Uterus (tissue), 4 donors: ENCODE results near the gene FABP2. TPM values are rescaled to one million over a fixed set of nuclear protein-coding genes. Genes with fewer than 3 reads are reported as not detected.
"Not testable (repeated sequence)": the region's sequence is repeated elsewhere in the genome, so short reads cannot be mapped to it uniquely, and the experiment has no call there.

Experiments
- DNase-seq, 2 donors: peaks; one replicate each; pipeline ENCODE4 v3.0.0-alpha.2; 2019 to 2020
- H3K27ac ChIP-seq, 2 donors: fragments of 200-600 bp; sonication (generic); 1 replicate in 1 of 2; 2 replicates in 1 of 2; pipeline ENCODE4 v1.5.1; 2016 to 2018
- H3K27me3 ChIP-seq, 2 donors: fragments of 200-600 bp; sonication (generic); one replicate each; pipeline ENCODE4 v1.5.1; 2018 to 2019; ENCODE audit warnings: control low read depth in 1 of 2
- H3K36me3 ChIP-seq, 2 donors: fragments of 200-600 bp; sonication (generic); one replicate each; pipeline ENCODE4 v1.5.1; 2019; ENCODE audit warnings: control low read depth in 1 of 2
- H3K4me1 ChIP-seq, 2 donors: fragments of 200-600 bp; sonication (generic); one replicate each; pipeline ENCODE4 v1.5.1; 2018 to 2019; ENCODE audit warnings: control low read depth in 1 of 2
- H3K4me3 ChIP-seq, 2 donors: fragments of 200-600 bp; sonication (generic); 1 replicate in 1 of 2; 2 replicates in 1 of 2; pipeline ENCODE4 v1.5.1; 2018 to 2019; ENCODE audit warnings: mild to moderate bottlenecking in 1 of 2
- H3K9me3 ChIP-seq, 2 donors: fragments of 200-600 bp; sonication (generic); one replicate each; pipeline ENCODE4 v1.5.1; 2019; ENCODE audit warnings: control low read depth in 1 of 2
- CTCF ChIP-seq, 4 experiments: fragments of 200-600 bp in 2 of 4; fragments of 450-650 bp in 2 of 4; sonication (generic) in 2 of 4; IDR thresholded peaks; one replicate each; pipeline ENCODE4 v1.5.1; 2016 to 2019; ENCODE audit warnings: antibody characterized with exemption in 4 of 4, mild to moderate bottlenecking in 2 of 4, moderate library complexity in 1 of 4
- intact Hi-C: fragments of 100-400 bp; cut with DNase I; formaldehyde crosslinking; loops from one replicate; pipeline ENCODE4 v1.15.1; 2023; ENCODE audit warnings: low total_unique reads
- total RNA-seq, 4 donors: library from RNA; depleted of rRNA in 3 of 4; stranded (reverse); fragments of >200 nt in 3 of 4; gene quantifications; one replicate each; pipeline versions ENCODE4 v1.1.0 to v1.2.4, GENCODE V29; 2014 to 2023
- donor health status: DM: yes; HTN: yes; CAD: no.

Gene FABP2
- total RNA-seq: not detected

GRCh38 chr4:119321921-119322687 lies at the start of gene FABP2:
Gene FABP2, minus strand, starts transcription at chr4:119322138. Its CDS starts 36 bp downstream, at chr4:119322102.
- no peaks in the 10 kb centered on the region for H3K36me3 ChIP-seq
- H3K27ac ChIP-seq: no peak within 1 kb of the TSS
- H3K9me3 ChIP-seq: no peaks in the 10 kb centered on the region
- no peak within 1 kb of the TSS for H3K4me3 ChIP-seq
- no peak for DNase-seq
- no peaks in the 10 kb centered on the region for H3K4me1 ChIP-seq
- intact Hi-C loops: no loop called here
- no peak for TF ChIP-seq CTCF (IDR thresholded peaks at IDR 0.05)
- no peaks in the 10 kb centered on the region for H3K27me3 ChIP-seq

DNA sequence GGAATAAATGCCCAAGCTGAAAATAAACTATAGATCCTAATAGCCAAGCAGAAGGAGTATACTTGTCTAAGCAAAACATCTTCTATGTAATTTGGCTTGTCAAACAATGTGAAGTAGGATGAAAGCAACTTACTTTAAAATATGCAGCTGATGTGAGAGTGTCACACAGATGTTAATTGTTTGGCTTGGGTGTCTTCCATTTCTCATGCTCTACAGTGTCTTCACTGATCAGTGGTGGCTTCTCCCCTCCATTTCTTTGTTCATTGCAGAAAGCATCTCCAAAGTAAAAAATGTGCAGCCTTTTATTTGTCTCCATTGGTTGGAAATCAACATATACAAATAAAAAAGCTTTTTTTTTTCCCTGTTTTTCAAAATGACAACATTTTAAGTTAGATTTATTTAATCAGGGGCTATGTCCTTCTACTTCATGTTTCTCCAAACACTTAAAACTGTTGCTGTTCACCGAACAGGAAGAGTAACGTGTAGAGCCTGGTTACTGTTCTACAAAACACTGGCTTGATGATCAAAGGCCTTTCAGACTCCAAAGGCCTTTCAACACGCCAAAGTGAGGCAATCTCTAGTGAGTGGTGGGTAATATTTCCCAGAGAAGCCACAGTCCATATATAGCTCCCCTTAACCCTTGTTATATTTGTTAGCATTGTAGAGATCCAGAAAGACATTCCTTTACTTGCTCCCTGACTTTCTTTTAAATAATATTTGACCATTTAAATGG lies 49.2 kb upstream of the FABP2 start:
- intact Hi-C loops, H3K27ac ChIP-seq, H3K4me1 ChIP-seq, H3K4me3 ChIP-seq, H3K9me3 ChIP-seq, DNase-seq, H3K27me3 ChIP-seq, H3K36me3 ChIP-seq: not testable (repeated sequence)

GRCh38 chr4:119370392-119370791 lies 48.5 kb upstream of the FABP2 start:
- DNase-seq: peak in 1 of 2 donors; percentile 15
- intact Hi-C loops, H3K27ac ChIP-seq, H3K36me3 ChIP-seq, H3K4me1 ChIP-seq, H3K4me3 ChIP-seq, H3K27me3 ChIP-seq, H3K9me3 ChIP-seq: not testable (repeated sequence)

- H3K4me3 ChIP-seq, DNase-seq, H3K27me3 ChIP-seq, intact Hi-C loops, H3K9me3 ChIP-seq, H3K27ac ChIP-seq, H3K4me1 ChIP-seq, H3K36me3 ChIP-seq: not testable (repeated sequence)
These were observed 44.9 kb upstream of the FABP2 start for GRCh38 chr4:119366802-119367201.

DNA sequence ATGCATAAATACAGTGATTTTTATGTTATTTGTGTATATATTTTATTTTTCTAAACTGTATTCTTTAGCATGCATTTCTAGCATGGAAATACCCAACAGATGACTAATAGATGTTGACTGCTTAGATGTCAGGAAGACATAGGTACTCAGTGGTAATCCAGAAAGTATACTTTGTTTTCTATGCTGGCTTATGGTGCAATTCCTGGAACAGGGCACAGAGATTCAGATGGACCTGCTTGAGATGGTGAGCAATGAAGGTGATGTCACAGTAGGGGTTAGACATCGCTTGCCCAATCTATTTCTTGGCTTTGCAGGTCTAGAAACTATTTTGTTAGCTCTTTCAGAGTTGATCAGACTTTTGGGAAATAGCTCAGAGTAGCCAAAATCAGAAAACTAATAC lies 42.3 kb upstream of the FABP2 start:
- H3K27me3 ChIP-seq: not testable (repeated sequence)

GRCh38 chr4:119363372-119363771 lies 41.4 kb upstream of the FABP2 start:
- not testable (repeated sequence) for H3K36me3 ChIP-seq

More for the DNA sequence above, 42.3 kb upstream of the FABP2 start:
- intact Hi-C loops, H3K4me1 ChIP-seq, H3K4me3 ChIP-seq, H3K27ac ChIP-seq, H3K9me3 ChIP-seq, H3K36me3 ChIP-seq, DNase-seq: not testable (repeated sequence)

DNA sequence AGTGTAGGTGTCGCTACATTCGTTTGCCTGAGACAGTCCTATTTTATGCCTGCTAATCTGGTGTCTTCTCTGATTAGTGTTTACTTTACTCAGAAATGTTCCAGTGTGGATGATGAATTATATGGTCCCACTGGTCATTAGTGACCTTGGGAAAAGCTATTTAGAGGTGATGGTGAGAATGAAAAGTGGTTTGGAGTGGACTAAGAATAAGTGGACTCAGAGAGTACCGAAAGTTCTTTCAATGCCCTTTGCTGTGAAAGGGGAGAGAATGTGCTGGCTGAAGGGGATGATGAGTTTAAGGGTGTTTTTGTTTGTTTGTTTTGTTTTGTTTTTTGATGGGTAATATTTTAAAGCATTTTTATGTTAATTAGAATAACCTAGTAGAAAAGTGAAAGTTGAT lies 40.5 kb upstream of the FABP2 start:
- DNase-seq, H3K36me3 ChIP-seq, intact Hi-C loops, H3K27me3 ChIP-seq, H3K4me1 ChIP-seq, H3K27ac ChIP-seq, H3K4me3 ChIP-seq, H3K9me3 ChIP-seq: not testable (repeated sequence)

More at GRCh38 chr4:119363372-119363771, 41.4 kb upstream of the FABP2 start:
- DNase-seq, H3K9me3 ChIP-seq, intact Hi-C loops, H3K27me3 ChIP-seq, H3K27ac ChIP-seq, H3K4me1 ChIP-seq, H3K4me3 ChIP-seq: not testable (repeated sequence)

GRCh38 chr4:119359873-119360272 lies 37.9 kb upstream of the FABP2 start:
- H3K4me1 ChIP-seq, DNase-seq, H3K4me3 ChIP-seq, H3K27me3 ChIP-seq, H3K36me3 ChIP-seq, intact Hi-C loops, H3K27ac ChIP-seq, H3K9me3 ChIP-seq: not testable (repeated sequence)

DNA sequence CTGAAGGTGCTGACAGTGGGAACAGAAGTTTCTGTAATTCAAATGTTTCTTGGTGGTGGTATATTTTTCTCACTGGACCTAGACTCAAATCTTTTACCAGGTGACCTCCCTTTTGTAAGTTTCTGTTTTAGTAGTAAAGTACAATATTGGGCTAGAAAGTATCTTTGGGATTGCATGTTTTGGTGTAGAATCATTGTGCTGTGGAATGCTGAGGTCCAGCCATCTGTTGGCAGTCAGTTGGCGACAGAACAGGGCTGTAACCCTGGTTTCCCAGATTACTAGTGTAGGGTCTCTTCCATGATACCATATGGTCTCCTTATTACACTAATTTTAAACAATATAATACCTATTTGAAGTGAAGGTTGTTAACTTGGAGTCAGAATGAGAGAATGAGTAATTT lies 34.9 kb upstream of the FABP2 start:
- H3K9me3 ChIP-seq, intact Hi-C loops, H3K27ac ChIP-seq, H3K4me3 ChIP-seq, DNase-seq, H3K27me3 ChIP-seq, H3K36me3 ChIP-seq, H3K4me1 ChIP-seq: not testable (repeated sequence)

DNA sequence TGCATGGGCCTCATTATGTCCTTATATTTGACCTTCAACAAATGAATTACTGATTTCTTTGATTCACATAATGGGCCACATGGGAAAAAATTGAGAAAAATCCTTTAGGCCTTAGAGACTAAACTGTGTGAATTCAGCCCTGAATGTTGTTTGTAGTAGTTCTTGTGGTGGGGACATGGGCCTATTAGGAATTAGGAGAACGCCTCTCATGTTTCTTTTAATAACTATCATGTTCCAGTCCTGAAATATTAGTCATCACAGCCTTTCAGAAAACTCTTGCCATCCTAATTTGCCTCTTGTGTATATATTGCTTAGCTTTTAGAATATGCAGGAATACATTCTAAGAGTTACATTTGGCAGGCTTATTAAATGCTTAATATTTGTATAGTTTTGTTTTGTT lies 34.1 kb upstream of the FABP2 start:
- H3K4me1 ChIP-seq, intact Hi-C loops, H3K27me3 ChIP-seq, DNase-seq, H3K9me3 ChIP-seq, H3K4me3 ChIP-seq, H3K36me3 ChIP-seq, H3K27ac ChIP-seq: not testable (repeated sequence)

GRCh38 chr4:119353364-119353763 lies 31.4 kb upstream of the FABP2 start:
- H3K36me3 ChIP-seq, H3K4me3 ChIP-seq, DNase-seq, H3K27ac ChIP-seq, H3K9me3 ChIP-seq, intact Hi-C loops, H3K27me3 ChIP-seq, H3K4me1 ChIP-seq: not testable (repeated sequence)

DNA sequence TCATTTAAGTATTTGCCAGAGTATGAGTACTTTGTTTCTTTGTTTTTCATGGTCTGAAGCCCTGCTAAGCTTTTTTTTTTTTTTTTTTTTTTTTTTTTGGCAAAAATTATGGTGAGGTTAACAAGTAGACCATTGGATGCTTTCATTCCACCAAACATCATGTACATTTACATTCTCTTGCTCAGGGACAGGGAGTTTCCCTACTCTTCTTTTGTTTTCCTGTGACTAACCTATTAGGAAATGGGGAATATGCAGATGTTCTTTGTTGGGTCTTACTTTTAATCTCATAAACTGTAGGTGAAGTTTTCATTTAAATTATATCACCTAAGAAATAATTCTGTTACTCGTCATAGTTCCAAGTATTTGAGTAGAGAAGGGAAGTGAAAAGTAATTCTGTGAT lies 26.2 kb upstream of the FABP2 start:
- H3K4me1 ChIP-seq, H3K36me3 ChIP-seq, intact Hi-C loops, H3K27me3 ChIP-seq, H3K4me3 ChIP-seq, DNase-seq, H3K9me3 ChIP-seq, H3K27ac ChIP-seq: not testable (repeated sequence)
